Skeletal muscle tissue (tissue), 4 donors: ENCODE results near the gene FKBP1B. TPM values are rescaled to one million over a fixed set of nuclear protein-coding genes. Genes with fewer than 3 reads are reported as not detected.
"Not testable (repeated sequence)": the region's sequence is repeated elsewhere in the genome, so short reads cannot be mapped to it uniquely, and the experiment has no call there.

ENCODE experiments used
- H3K27ac ChIP-seq: one replicate; pipeline ENCODE4 v1.7.0; 2013; ENCODE audit warnings: mild to moderate bottlenecking, low read depth, low read length, inconsistent platforms
- H3K27me3 ChIP-seq, 3 donors: one replicate each; pipeline ENCODE4 v1.7.0; 2013; ENCODE audit warnings: low read length in 3 of 3; ENCODE audit not compliant: control insufficient read depth in 3 of 3, insufficient read depth in 3 of 3
- H3K36me3 ChIP-seq, 3 donors: one replicate each; pipeline ENCODE4 v1.7.0; 2013; ENCODE audit warnings: low read length in 3 of 3; ENCODE audit not compliant: control insufficient read depth in 3 of 3, insufficient read depth in 3 of 3
- H3K4me1 ChIP-seq, 3 donors: one replicate each; pipeline ENCODE4 v1.7.0; 2013; ENCODE audit warnings: low read length in 3 of 3, mild to moderate bottlenecking in 3 of 3; ENCODE audit not compliant: control insufficient read depth in 3 of 3, insufficient read depth in 3 of 3
- H3K4me3 ChIP-seq, 3 donors: one replicate each; pipeline ENCODE4 v1.7.0; 2013; ENCODE audit warnings: low read length in 3 of 3
- H3K9ac ChIP-seq, 3 donors: one replicate each; pipeline ENCODE4 v1.7.0; 2013; ENCODE audit warnings: low read length in 3 of 3, mild to moderate bottlenecking in 3 of 3, moderate library complexity in 2 of 3, low read depth in 1 of 3
- H3K9me3 ChIP-seq, 3 donors: one replicate each; pipeline ENCODE4 v1.7.0; 2013; ENCODE audit warnings: low read length in 3 of 3; ENCODE audit not compliant: control insufficient read depth in 3 of 3
- total RNA-seq: library from RNA; depleted of rRNA; stranded (reverse); fragments of >200 nt; gene quantifications from one replicate; pipeline ENCODE4 v1.2.3, GENCODE V29; 2014
- donor health status: Osteomylitis.

The FKBP1B gene
- total RNA-seq, 1 donor from 2014 or later, result 1.6 TPM

- H3K9me3 ChIP-seq, H3K9ac ChIP-seq, H3K4me1 ChIP-seq, H3K4me3 ChIP-seq, H3K36me3 ChIP-seq, H3K27ac ChIP-seq: not testable (repeated sequence)
- H3K27me3 ChIP-seq, result peaks cover 15 to 25% (median 15%) of the 10 kb centered on the region in 3 donors
These were observed 34.6 kb upstream of the FKBP1B start for GRCh38 chr2:24014902-24015301.

GRCh38 chr2:24015562-24016375 lies 33.8 kb upstream of the FKBP1B start:
- no peak overlapping the region for H3K9ac ChIP-seq
- H3K4me1 ChIP-seq, result no peaks in the 10 kb centered on the region
- no peaks in the 10 kb centered on the region for H3K9me3 ChIP-seq
- no peak overlapping the region for H3K27ac ChIP-seq
- no peaks in the 10 kb centered on the region for H3K36me3 ChIP-seq
- peaks cover 6 to 17% (median 7%) of the 10 kb centered on the region in 3 donors for H3K27me3 ChIP-seq
- no peak overlapping the region for H3K4me3 ChIP-seq

- no peaks in the 10 kb centered on the region for H3K9me3 ChIP-seq
- peaks cover under 1 to 11% (median 1%) of the 10 kb centered on the region in 3 donors for H3K27me3 ChIP-seq
- no peak overlapping the region for H3K9ac ChIP-seq
- H3K36me3 ChIP-seq, result no peaks in the 10 kb centered on the region
- H3K4me1 ChIP-seq, result no peaks in the 10 kb centered on the region
- H3K27ac ChIP-seq, result no peak overlapping the region
- H3K4me3 ChIP-seq, result no peak overlapping the region
These were observed 33.2 kb upstream of the FKBP1B start for GRCh38 chr2:24016376-24016761.

- no peak overlapping the region for H3K4me3 ChIP-seq
- H3K4me1 ChIP-seq, result no peaks in the 10 kb centered on the region
- no peak overlapping the region for H3K9ac ChIP-seq
- H3K27me3 ChIP-seq, result peaks cover 0 to 9% (median 0%) of the 10 kb centered on the region in 3 donors
- H3K36me3 ChIP-seq, result peaks cover 0 to 2% (median 0%) of the 10 kb centered on the region in 3 donors
- H3K9me3 ChIP-seq, result no peaks in the 10 kb centered on the region
- H3K27ac ChIP-seq, result no peak overlapping the region
These were observed 32.5 kb upstream of the FKBP1B start for GRCh38 chr2:24016853-24017703.

- H3K4me3 ChIP-seq, result no peak overlapping the region
- H3K9ac ChIP-seq, result no peak overlapping the region
- peaks cover 2 to 6% (median 2%) of the 10 kb centered on the region in 3 donors for H3K36me3 ChIP-seq
- H3K27ac ChIP-seq, result no peak overlapping the region
- no peaks in the 10 kb centered on the region for H3K9me3 ChIP-seq
- H3K27me3 ChIP-seq, result peaks cover 0 to 6% (median 0%) of the 10 kb centered on the region in 3 donors
- H3K4me1 ChIP-seq, result no peaks in the 10 kb centered on the region
These were observed 31.8 kb upstream of the FKBP1B start for GRCh38 chr2:24017711-24018110.

GRCh38 chr2:24018241-24018640 lies 31.3 kb upstream of the FKBP1B start:
- Histone ChIP-seq H3K9ac (no peak overlapping the region), H3K4me1 (no peaks in the 10 kb centered on the region), H3K4me3 (no peak overlapping the region), H3K27me3 (peaks cover 0 to 2% (median 0%) of the 10 kb centered on the region in 3 donors), H3K36me3 (peaks cover 6 to 10% (median 6%) of the 10 kb centered on the region in 3 donors), H3K9me3 (no peaks in the 10 kb centered on the region), H3K27ac (no peak overlapping the region)

- H3K4me1 ChIP-seq, result no peaks in the 10 kb centered on the region
- peaks cover 10 to 16% (median 11%) of the 10 kb centered on the region in 3 donors for H3K36me3 ChIP-seq
- no peak overlapping the region for H3K4me3 ChIP-seq
- no peaks in the 10 kb centered on the region for H3K27me3 ChIP-seq
- no peak overlapping the region for H3K27ac ChIP-seq
- H3K9me3 ChIP-seq, result no peaks in the 10 kb centered on the region
- H3K9ac ChIP-seq, result no peak overlapping the region
These were observed 29.8 kb upstream of the FKBP1B start for GRCh38 chr2:24019729-24020128.

- no peak overlapping the region for H3K4me3 ChIP-seq
- H3K9ac ChIP-seq, result no peak overlapping the region
- H3K36me3 ChIP-seq, result peaks cover 10 to 21% (median 15%) of the 10 kb centered on the region in 3 donors
- no peaks in the 10 kb centered on the region for H3K4me1 ChIP-seq
- no peak overlapping the region for H3K27ac ChIP-seq
- no peaks in the 10 kb centered on the region for H3K9me3 ChIP-seq
- H3K27me3 ChIP-seq, result no peaks in the 10 kb centered on the region
These were observed 29.3 kb upstream of the FKBP1B start for GRCh38 chr2:24020244-24020643.

GRCh38 chr2:24021122-24021998 lies 28.2 kb upstream of the FKBP1B start:
- Histone ChIP-seq H3K27ac (no peak overlapping the region), H3K4me1 (no peaks in the 10 kb centered on the region), H3K27me3 (no peaks in the 10 kb centered on the region), H3K4me3 (no peak overlapping the region), H3K9ac (no peak overlapping the region), H3K36me3 (peaks cover 12 to 23% (median 15%) of the 10 kb centered on the region in 3 donors), H3K9me3 (no peaks in the 10 kb centered on the region)
